ENCODE data around the gene HPSE. TPM values are rescaled to one million over a fixed set of nuclear protein-coding genes. Genes with fewer than 3 reads are reported as not detected.

The HPSE gene
- total RNA-seq, 1 donor from 2014 or later: 1.8 TPM

DNA sequence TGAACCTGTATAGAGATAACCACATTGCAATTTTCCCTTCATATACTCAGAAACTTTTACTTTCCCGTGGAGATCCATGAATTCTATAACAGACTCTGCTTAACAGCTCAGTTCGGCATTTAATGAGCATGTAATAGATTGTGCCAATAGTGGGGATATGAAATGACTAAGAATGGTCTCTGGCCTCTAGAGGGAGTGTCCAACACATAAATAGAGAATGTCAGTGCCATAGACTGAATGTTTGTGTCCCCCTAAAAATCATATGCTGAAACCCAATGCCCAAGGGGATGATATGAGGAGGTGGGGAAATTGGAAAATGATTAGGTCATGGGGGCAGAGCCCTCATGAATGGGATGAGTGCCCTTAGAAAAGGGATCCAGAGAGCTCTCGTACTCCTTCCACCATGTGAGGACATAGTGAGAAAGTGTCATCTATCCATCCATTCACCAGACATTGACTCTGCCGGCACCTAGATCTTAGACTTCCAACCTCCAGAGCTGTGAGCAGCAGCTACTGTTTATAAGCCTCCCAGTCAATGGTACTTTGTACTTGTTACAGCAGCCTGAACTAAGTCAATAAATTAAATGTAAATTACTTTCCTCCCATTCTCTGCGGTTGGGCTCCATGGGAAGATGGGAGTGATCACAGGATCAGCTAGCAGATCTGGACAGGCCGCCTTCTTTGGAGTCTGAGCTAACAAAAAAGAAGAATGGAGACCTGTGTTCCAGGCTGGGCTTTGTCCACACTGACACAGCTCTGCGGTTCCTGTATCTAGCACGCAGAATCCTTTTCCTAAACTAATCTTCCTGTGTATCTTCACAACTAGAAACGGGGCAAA is 28.1 kb upstream of the HPSE start:
- Mint-ChIP-seq H3K27ac (ENCODE audit: unreplicated experiment) (no peak overlapping the region), H3K4me3 (ENCODE audit: unreplicated experiment) (no peak overlapping the region), H3K36me3 (ENCODE audit: unreplicated experiment) (no peaks in the 10 kb centered on the region)

DNA sequence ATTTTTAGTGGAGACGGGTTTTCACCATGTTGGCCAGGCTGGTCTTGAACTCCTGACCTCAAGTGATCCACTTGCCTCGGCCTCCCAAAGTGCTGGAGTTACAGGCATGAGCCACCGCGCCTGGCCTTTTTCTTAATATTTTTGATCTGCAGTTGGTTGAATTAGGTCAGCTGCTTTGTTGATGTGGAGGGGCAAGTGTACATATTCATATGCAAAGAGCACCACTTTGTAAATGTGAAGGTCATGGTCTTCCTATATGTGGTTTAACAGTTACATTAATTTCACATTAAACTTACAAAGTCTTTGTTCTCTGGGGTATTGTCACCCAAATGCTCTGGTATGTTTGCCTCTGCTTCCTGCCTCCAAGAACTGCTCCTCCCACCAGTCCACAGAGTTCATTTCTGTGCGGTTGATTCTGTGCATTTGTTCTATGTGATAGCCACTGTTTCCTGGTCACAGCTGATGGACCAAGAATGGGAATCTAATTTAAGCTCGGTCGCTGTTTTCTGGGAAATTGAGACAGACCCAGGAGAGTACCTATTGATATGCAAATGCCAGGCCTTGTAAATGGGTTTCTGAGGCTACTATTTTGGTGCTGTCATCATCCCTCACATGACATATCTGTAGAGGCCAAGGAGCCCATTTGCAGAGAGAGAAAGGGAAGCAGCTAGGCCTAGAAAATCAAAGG is 26.9 kb upstream of the HPSE start:
- no peaks in the 10 kb centered on the region for H3K4me1 Mint-ChIP-seq (ENCODE audit: low read depth, unreplicated experiment)
- no peak overlapping the region for H3K4me3 Mint-ChIP-seq (ENCODE audit: unreplicated experiment)
- no peaks in the 10 kb centered on the region for H3K27me3 Mint-ChIP-seq (ENCODE audit: unreplicated experiment)
- no peak for DNase-seq
- no peaks in the 10 kb centered on the region for H3K9me3 Mint-ChIP-seq (ENCODE audit: unreplicated experiment)
- TF ChIP-seq, protein P1, sequence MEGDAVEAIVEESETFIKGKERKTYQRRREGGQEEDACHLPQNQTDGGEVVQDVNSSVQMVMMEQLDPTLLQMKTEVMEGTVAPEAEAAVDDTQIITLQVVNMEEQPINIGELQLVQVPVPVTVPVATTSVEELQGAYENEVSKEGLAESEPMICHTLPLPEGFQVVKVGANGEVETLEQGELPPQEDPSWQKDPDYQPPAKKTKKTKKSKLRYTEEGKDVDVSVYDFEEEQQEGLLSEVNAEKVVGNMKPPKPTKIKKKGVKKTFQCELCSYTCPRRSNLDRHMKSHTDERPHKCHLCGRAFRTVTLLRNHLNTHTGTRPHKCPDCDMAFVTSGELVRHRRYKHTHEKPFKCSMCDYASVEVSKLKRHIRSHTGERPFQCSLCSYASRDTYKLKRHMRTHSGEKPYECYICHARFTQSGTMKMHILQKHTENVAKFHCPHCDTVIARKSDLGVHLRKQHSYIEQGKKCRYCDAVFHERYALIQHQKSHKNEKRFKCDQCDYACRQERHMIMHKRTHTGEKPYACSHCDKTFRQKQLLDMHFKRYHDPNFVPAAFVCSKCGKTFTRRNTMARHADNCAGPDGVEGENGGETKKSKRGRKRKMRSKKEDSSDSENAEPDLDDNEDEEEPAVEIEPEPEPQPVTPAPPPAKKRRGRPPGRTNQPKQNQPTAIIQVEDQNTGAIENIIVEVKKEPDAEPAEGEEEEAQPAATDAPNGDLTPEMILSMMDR (IDR thresholded peaks at IDR 0.05; ENCODE audit: partially characterized antibody, unreplicated experiment): no peak
- H3K36me3 Mint-ChIP-seq (ENCODE audit: unreplicated experiment): no peaks in the 10 kb centered on the region
- no peak overlapping the region for H3K27ac Mint-ChIP-seq (ENCODE audit: unreplicated experiment)

More for the DNA sequence above, 28.1 kb upstream of the HPSE start:
- Mint-ChIP-seq H3K4me1 (ENCODE audit: low read depth, unreplicated experiment) (no peaks in the 10 kb centered on the region), H3K27me3 (ENCODE audit: unreplicated experiment) (no peaks in the 10 kb centered on the region), H3K9me3 (ENCODE audit: unreplicated experiment) (no peaks in the 10 kb centered on the region)
- DNase-seq: no peak
- TF ChIP-seq, protein P1 (IDR thresholded peaks at IDR 0.05; ENCODE audit: partially characterized antibody, unreplicated experiment): no peak

DNA sequence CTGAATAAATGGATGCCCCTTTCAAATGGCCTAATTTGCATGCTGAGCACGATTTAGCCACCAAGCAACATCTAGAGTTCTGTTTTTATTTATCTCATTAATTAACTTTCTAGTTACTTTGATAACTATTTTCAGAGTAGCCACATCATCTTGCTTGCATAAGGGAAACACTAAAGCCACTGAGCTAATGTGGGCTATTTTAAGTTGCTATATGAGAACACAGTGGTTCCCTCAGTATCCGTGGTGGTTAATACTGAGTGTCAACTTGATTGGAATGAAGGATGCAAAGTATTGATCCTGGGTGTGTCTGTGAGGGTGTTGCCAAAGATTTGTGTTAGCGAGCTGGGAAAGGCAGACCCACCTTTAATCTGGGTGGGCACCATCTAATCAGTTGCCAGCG is 25.4 kb upstream of the HPSE start:
- DNase-seq: no peak
- Mint-ChIP-seq H3K9me3 (ENCODE audit: unreplicated experiment) (no peaks in the 10 kb centered on the region), H3K36me3 (ENCODE audit: unreplicated experiment) (no peaks in the 10 kb centered on the region), H3K27me3 (ENCODE audit: unreplicated experiment) (no peaks in the 10 kb centered on the region), H3K4me1 (ENCODE audit: low read depth, unreplicated experiment) (no peaks in the 10 kb centered on the region), H3K4me3 (ENCODE audit: unreplicated experiment) (no peak overlapping the region), H3K27ac (ENCODE audit: unreplicated experiment) (no peak overlapping the region)
- TF ChIP-seq, protein P1 (IDR thresholded peaks at IDR 0.05; ENCODE audit: partially characterized antibody, unreplicated experiment): no peak

DNA sequence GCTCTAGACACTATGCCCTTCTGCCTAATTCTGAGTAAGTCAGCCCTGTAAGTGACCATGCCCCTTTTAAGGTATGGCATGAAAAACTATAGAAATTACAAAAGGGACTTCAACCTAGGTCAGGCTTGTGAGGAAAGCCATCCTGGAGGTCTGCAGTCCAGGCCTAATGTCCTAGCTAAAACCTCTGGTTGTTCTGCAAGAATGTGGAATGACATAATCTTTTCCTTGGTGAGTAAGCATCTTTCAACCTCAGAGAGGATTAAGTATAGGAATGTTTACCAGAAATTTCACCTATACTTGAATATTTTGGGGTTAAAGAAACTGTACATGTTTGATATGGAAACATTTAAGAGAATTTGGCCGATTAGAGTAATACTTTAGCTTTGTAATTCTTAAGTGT is 23.8 kb upstream of the HPSE start:
- TF ChIP-seq, protein P1 (IDR thresholded peaks at IDR 0.05; ENCODE audit: partially characterized antibody, unreplicated experiment): no peak
- no peaks in the 10 kb centered on the region for H3K27me3 Mint-ChIP-seq (ENCODE audit: unreplicated experiment)
- no peaks in the 10 kb centered on the region for H3K36me3 Mint-ChIP-seq (ENCODE audit: unreplicated experiment)
- no peak overlapping the region for H3K27ac Mint-ChIP-seq (ENCODE audit: unreplicated experiment)
- H3K4me1 Mint-ChIP-seq (ENCODE audit: low read depth, unreplicated experiment): no peaks in the 10 kb centered on the region
- no peak overlapping the region for H3K4me3 Mint-ChIP-seq (ENCODE audit: unreplicated experiment)
- peaks cover 1% of the 10 kb centered on the region for H3K9me3 Mint-ChIP-seq (ENCODE audit: unreplicated experiment)
- DNase-seq: no peak
